Measurements from ENCODE around the gene FAIM2.

DNA sequence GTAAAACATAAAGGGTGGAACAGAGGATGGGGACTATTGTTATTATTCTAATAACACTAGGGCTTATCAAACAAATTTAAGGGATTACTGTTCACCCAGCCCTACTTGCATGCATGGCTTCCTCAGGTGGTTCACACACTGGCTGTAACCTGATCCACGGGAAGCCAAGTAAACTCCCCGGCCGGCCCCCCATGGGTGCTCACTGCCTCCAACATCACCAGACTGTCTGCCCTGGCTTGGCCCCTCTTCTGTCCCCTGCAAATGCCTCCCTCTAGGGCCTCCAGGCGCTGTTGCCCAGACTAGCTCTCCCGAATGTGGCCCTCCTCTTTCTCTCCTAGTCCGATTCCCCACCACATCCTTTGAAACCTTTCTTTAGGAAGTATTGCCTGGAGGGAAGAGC, 18.6 kb downstream of the FAIM2 start:
- no peak for TF ChIP-seq CHD2 (IDR thresholded peaks at IDR 0.05; ENCODE audit: low read length, partially characterized antibody)
- TF ChIP-seq EP300 (IDR thresholded peaks at IDR 0.05) = no peak
- TF ChIP-seq, protein P1, sequence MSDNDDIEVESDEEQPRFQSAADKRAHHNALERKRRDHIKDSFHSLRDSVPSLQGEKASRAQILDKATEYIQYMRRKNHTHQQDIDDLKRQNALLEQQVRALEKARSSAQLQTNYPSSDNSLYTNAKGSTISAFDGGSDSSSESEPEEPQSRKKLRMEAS (IDR thresholded peaks at IDR 0.05) = no peak
- TF ChIP-seq, protein P2, sequence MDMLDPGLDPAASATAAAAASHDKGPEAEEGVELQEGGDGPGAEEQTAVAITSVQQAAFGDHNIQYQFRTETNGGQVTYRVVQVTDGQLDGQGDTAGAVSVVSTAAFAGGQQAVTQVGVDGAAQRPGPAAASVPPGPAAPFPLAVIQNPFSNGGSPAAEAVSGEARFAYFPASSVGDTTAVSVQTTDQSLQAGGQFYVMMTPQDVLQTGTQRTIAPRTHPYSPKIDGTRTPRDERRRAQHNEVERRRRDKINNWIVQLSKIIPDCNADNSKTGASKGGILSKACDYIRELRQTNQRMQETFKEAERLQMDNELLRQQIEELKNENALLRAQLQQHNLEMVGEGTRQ (IDR thresholded peaks at IDR 0.05) = no peak
- TF ChIP-seq CHD4 (IDR thresholded peaks at IDR 0.05; ENCODE audit: borderline replicate concordance) = no peak
- TF ChIP-seq, protein P3, sequence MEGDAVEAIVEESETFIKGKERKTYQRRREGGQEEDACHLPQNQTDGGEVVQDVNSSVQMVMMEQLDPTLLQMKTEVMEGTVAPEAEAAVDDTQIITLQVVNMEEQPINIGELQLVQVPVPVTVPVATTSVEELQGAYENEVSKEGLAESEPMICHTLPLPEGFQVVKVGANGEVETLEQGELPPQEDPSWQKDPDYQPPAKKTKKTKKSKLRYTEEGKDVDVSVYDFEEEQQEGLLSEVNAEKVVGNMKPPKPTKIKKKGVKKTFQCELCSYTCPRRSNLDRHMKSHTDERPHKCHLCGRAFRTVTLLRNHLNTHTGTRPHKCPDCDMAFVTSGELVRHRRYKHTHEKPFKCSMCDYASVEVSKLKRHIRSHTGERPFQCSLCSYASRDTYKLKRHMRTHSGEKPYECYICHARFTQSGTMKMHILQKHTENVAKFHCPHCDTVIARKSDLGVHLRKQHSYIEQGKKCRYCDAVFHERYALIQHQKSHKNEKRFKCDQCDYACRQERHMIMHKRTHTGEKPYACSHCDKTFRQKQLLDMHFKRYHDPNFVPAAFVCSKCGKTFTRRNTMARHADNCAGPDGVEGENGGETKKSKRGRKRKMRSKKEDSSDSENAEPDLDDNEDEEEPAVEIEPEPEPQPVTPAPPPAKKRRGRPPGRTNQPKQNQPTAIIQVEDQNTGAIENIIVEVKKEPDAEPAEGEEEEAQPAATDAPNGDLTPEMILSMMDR (IDR thresholded peaks at IDR 0.05) = no peak
- TF ChIP-seq, protein P4, sequence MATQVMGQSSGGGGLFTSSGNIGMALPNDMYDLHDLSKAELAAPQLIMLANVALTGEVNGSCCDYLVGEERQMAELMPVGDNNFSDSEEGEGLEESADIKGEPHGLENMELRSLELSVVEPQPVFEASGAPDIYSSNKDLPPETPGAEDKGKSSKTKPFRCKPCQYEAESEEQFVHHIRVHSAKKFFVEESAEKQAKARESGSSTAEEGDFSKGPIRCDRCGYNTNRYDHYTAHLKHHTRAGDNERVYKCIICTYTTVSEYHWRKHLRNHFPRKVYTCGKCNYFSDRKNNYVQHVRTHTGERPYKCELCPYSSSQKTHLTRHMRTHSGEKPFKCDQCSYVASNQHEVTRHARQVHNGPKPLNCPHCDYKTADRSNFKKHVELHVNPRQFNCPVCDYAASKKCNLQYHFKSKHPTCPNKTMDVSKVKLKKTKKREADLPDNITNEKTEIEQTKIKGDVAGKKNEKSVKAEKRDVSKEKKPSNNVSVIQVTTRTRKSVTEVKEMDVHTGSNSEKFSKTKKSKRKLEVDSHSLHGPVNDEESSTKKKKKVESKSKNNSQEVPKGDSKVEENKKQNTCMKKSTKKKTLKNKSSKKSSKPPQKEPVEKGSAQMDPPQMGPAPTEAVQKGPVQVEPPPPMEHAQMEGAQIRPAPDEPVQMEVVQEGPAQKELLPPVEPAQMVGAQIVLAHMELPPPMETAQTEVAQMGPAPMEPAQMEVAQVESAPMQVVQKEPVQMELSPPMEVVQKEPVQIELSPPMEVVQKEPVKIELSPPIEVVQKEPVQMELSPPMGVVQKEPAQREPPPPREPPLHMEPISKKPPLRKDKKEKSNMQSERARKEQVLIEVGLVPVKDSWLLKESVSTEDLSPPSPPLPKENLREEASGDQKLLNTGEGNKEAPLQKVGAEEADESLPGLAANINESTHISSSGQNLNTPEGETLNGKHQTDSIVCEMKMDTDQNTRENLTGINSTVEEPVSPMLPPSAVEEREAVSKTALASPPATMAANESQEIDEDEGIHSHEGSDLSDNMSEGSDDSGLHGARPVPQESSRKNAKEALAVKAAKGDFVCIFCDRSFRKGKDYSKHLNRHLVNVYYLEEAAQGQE (IDR thresholded peaks at IDR 0.05) = no peak
- TF ChIP-seq POLR2A (IDR thresholded peaks at IDR 0.05; ENCODE audit: low read length) = no peak
- TF ChIP-seq, protein P5, sequence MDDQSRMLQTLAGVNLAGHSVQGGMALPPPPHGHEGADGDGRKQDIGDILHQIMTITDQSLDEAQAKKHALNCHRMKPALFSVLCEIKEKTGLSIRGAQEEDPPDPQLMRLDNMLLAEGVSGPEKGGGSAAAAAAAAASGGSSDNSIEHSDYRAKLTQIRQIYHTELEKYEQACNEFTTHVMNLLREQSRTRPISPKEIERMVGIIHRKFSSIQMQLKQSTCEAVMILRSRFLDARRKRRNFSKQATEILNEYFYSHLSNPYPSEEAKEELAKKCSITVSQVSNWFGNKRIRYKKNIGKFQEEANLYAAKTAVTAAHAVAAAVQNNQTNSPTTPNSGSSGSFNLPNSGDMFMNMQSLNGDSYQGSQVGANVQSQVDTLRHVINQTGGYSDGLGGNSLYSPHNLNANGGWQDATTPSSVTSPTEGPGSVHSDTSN (IDR thresholded peaks at IDR 0.05) = no peak
- TF ChIP-seq, protein P6, sequence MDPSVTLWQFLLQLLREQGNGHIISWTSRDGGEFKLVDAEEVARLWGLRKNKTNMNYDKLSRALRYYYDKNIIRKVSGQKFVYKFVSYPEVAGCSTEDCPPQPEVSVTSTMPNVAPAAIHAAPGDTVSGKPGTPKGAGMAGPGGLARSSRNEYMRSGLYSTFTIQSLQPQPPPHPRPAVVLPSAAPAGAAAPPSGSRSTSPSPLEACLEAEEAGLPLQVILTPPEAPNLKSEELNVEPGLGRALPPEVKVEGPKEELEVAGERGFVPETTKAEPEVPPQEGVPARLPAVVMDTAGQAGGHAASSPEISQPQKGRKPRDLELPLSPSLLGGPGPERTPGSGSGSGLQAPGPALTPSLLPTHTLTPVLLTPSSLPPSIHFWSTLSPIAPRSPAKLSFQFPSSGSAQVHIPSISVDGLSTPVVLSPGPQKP (IDR thresholded peaks at IDR 0.05; ENCODE audit: low read depth, low read length) = no peak

Measured in A549 (cell line).